Calu3 (cell line): ENCODE data around the gene C4orf36. TPM values are rescaled to one million over a fixed set of nuclear protein-coding genes. Genes with fewer than 3 reads are reported as not detected.
"Not testable (repeated sequence)": the region's sequence is repeated elsewhere in the genome, so short reads cannot be mapped to it uniquely, and the experiment has no call there.

Experiments used
- BruUV-seq: library from RNA; stranded (reverse); fragments of 400-500 nt; replicated peaks from 2 replicates; lab custom pipeline; 2021; lab: Mats Ljungman, UMichigan
- CTCF ChIA-PET: fragments of 300-600 bp; sonication (Branson Sonifier 250); formaldehyde crosslinking; loops from one replicate; lab custom pipeline; 2022; ENCODE audit warnings: antibody characterized with exemption; lab: Charles Lee
- DNase-seq: peaks from one replicate; pipeline ENCODE4 v3.0.0; 2022
- H3K27ac Mint-ChIP-seq: one replicate; pipeline ENCODE4 v1.8.0; 2022; ENCODE audit warnings: mixed read lengths; ENCODE audit not compliant: unreplicated experiment
- H3K27me3 Mint-ChIP-seq: one replicate; pipeline ENCODE4 v1.8.0; 2022; ENCODE audit warnings: mixed read lengths; ENCODE audit not compliant: unreplicated experiment
- H3K36me3 Mint-ChIP-seq: one replicate; pipeline ENCODE4 v1.8.0; 2022; ENCODE audit warnings: mild to moderate bottlenecking, moderate library complexity, mixed read lengths; ENCODE audit not compliant: insufficient read depth, unreplicated experiment
- H3K4me1 Mint-ChIP-seq: one replicate; pipeline ENCODE4 v1.8.0; 2022; ENCODE audit warnings: mild to moderate bottlenecking, low read depth, mixed read lengths; ENCODE audit not compliant: unreplicated experiment
- H3K4me3 Mint-ChIP-seq: one replicate; pipeline ENCODE4 v1.8.0; 2022; ENCODE audit warnings: mild to moderate bottlenecking, low read depth, moderate library complexity, mixed read lengths; ENCODE audit not compliant: unreplicated experiment
- H3K9me3 Mint-ChIP-seq: one replicate; pipeline ENCODE4 v1.8.0; 2022; ENCODE audit warnings: low read depth, mixed read lengths; ENCODE audit not compliant: unreplicated experiment
- intact Hi-C: fragments of 100-400 bp; cut with micrococcal nuclease; formaldehyde crosslinking; loops from one replicate; pipeline ENCODE4 v1.10.0; 2022; ENCODE audit not compliant: unreplicated experiment
- total RNA-seq: library from RNA; stranded (reverse); gene quantifications from 2 replicates; pipeline ENCODE4 v1.2.3, GENCODE V29; 2022
- TF ChIP-seq, protein P1 (sequence below): fragments of 200-600 bp; IDR thresholded peaks from one replicate; pipeline ENCODE4 v1.8.0; 2022; ENCODE audit warnings: antibody characterized with exemption; ENCODE audit not compliant: unreplicated experiment

The C4orf36 gene
- total RNA-seq, 1 experiment from 2014 or later, result 1.7 TPM

GRCh38 chr4:86890790-86891189 lies 1.4 kb downstream of the C4orf36 start:
- no peak for DNase-seq
- no peaks in the 10 kb centered on the region for H3K27me3 Mint-ChIP-seq
- intact Hi-C loops, result loop anchor here (10.0 kb wide), 2 partner anchors 56 to 126 kb away; no protein-coding TSS in a partner anchor
- H3K4me1 Mint-ChIP-seq, result no peaks in the 10 kb centered on the region
- no peak overlapping the region for H3K4me3 Mint-ChIP-seq
- CTCF ChIA-PET, result no interaction called here
- H3K36me3 Mint-ChIP-seq, result peaks cover 15% of the 10 kb centered on the region
- H3K9me3 Mint-ChIP-seq, result no peaks in the 10 kb centered on the region
- no TSS peak for BruUV-seq
- TF ChIP-seq, protein P1, sequence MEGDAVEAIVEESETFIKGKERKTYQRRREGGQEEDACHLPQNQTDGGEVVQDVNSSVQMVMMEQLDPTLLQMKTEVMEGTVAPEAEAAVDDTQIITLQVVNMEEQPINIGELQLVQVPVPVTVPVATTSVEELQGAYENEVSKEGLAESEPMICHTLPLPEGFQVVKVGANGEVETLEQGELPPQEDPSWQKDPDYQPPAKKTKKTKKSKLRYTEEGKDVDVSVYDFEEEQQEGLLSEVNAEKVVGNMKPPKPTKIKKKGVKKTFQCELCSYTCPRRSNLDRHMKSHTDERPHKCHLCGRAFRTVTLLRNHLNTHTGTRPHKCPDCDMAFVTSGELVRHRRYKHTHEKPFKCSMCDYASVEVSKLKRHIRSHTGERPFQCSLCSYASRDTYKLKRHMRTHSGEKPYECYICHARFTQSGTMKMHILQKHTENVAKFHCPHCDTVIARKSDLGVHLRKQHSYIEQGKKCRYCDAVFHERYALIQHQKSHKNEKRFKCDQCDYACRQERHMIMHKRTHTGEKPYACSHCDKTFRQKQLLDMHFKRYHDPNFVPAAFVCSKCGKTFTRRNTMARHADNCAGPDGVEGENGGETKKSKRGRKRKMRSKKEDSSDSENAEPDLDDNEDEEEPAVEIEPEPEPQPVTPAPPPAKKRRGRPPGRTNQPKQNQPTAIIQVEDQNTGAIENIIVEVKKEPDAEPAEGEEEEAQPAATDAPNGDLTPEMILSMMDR, result no peak
- H3K27ac Mint-ChIP-seq, result peak overlapping the region; percentile 82

GRCh38 chr4:86879641-86880040 lies 12.6 kb downstream of the C4orf36 start:
- CTCF ChIA-PET, result no interaction called here
- no peaks in the 10 kb centered on the region for H3K27me3 Mint-ChIP-seq
- TF ChIP-seq, protein P1, result no peak
- no peaks in the 10 kb centered on the region for H3K4me1 Mint-ChIP-seq
- no peak overlapping the region for H3K27ac Mint-ChIP-seq
- H3K4me3 Mint-ChIP-seq, result no peak overlapping the region
- intact Hi-C loops, result no loop called here
- BruUV-seq, result no TSS peak
- no peak for DNase-seq
- peaks cover 5% of the 10 kb centered on the region for H3K9me3 Mint-ChIP-seq
- H3K36me3 Mint-ChIP-seq, result no peaks in the 10 kb centered on the region

- CTCF ChIA-PET, result interaction anchor here (0.6 kb wide), 1 partner anchor 49 kb away, joined by 3 read pairs; no protein-coding TSS in a partner anchor
- no peak overlapping the region for H3K4me3 Mint-ChIP-seq
- no peak for DNase-seq
- no peaks in the 10 kb centered on the region for H3K27me3 Mint-ChIP-seq
- no peak overlapping the region for H3K27ac Mint-ChIP-seq
- no peaks in the 10 kb centered on the region for H3K36me3 Mint-ChIP-seq
- H3K9me3 Mint-ChIP-seq, result peaks cover 5% of the 10 kb centered on the region
- intact Hi-C loops, result no loop called here
- TF ChIP-seq, protein P1, result peak; percentile 21
- no peaks in the 10 kb centered on the region for H3K4me1 Mint-ChIP-seq
- BruUV-seq, result no TSS peak
These were observed 13.6 kb downstream of the C4orf36 start for GRCh38 chr4:86878640-86879039.

DNA sequence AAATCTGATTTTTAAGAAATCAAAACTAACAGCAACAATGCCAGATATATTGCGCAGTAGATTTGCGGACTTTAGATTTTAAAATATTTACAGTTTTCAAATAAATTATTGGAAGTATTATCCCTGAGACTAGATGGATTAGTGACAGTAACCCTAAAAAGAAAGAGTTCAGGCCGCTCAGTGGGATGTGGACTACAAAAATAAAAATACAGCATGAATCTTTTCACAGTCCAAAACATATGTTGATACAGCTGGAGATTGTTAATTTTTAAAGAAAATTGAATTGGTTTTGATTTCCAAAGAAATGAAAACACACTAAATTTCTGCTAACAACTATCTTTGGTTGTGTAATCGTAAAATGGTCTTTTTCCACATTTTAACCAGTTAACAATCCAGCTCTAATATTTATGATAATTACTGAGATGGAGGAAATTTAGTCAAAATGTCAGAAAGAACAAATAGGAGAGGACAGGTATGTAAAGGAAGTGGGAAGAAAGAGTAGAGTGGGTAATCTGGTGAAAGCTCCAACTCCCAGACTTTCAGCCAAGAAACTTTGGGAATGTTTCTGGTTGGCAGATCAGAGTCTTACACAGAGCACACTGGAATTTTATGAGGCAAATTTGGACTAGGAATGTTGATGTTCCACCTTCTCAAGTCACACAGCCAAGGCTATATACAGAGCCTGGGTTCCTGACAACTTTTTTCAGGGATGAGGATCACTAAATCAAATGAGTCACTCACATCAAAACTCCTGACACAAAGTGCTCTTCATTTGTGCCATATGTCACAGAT lies 15.1 kb downstream of the C4orf36 start:
- no peak overlapping the region for H3K4me3 Mint-ChIP-seq
- H3K27ac Mint-ChIP-seq, result no peak overlapping the region
- no peak for DNase-seq
- TF ChIP-seq, protein P1, result no peak
- no peaks in the 10 kb centered on the region for H3K4me1 Mint-ChIP-seq
- no TSS peak for BruUV-seq
- peaks cover 5% of the 10 kb centered on the region for H3K9me3 Mint-ChIP-seq
- H3K27me3 Mint-ChIP-seq, result no peaks in the 10 kb centered on the region
- CTCF ChIA-PET, result no interaction called here
- H3K36me3 Mint-ChIP-seq, result no peaks in the 10 kb centered on the region
- intact Hi-C loops, result no loop called here

GRCh38 chr4:86875436-86875835 lies 16.8 kb downstream of the C4orf36 start:
- DNase-seq, H3K27ac Mint-ChIP-seq, BruUV-seq, H3K36me3 Mint-ChIP-seq, H3K9me3 Mint-ChIP-seq, H3K4me3 Mint-ChIP-seq, H3K4me1 Mint-ChIP-seq, H3K27me3 Mint-ChIP-seq, CTCF ChIA-PET, intact Hi-C loops: not testable (repeated sequence)
